Neuronal stem cell (in vitro differentiated cells): ENCODE data around the gene AFF3.

Experiments used
- DNase-seq: peaks from one replicate; pipeline ENCODE4 v3.0.0-alpha.2; 2013; ENCODE audit warnings: low spot score
- H2AFZ ChIP-seq: one replicate; pipeline ENCODE4 v1.6.1; 2013; ENCODE audit warnings: mild to moderate bottlenecking, low read length, inconsistent platforms
- H2AK5ac ChIP-seq: 2 replicates; pipeline ENCODE4 v1.6.1; 2013; ENCODE audit warnings: low read depth, mild to moderate bottlenecking, inconsistent platforms, low read length, moderate library complexity, mixed read lengths
- H2BK120ac ChIP-seq: 2 replicates; pipeline ENCODE4 v1.6.1; 2013; ENCODE audit warnings: low read depth, mild to moderate bottlenecking, inconsistent platforms, low read length, moderate library complexity, mixed read lengths
- H2BK12ac ChIP-seq: one replicate; pipeline ENCODE4 v1.6.1; 2013; ENCODE audit warnings: low read length, inconsistent platforms
- H2BK15ac ChIP-seq: 2 replicates; pipeline ENCODE4 v1.6.1; 2013; ENCODE audit warnings: mild to moderate bottlenecking, low read length, inconsistent platforms, mixed read lengths
- H2BK5ac ChIP-seq: one replicate; pipeline ENCODE4 v1.6.1; 2013; ENCODE audit warnings: inconsistent platforms, mild to moderate bottlenecking, low read length, moderate library complexity
- H3K14ac ChIP-seq: one replicate; pipeline ENCODE4 v1.6.1; 2013; ENCODE audit warnings: low read length, inconsistent platforms
- H3K18ac ChIP-seq: 2 replicates; pipeline ENCODE4 v1.6.1; 2013; ENCODE audit warnings: low read length, inconsistent platforms
- H3K23ac ChIP-seq: 2 replicates; pipeline ENCODE4 v1.6.1; 2013; ENCODE audit warnings: low read depth, mild to moderate bottlenecking, mixed read lengths, low read length, inconsistent platforms; ENCODE audit not compliant: poor library complexity
- H3K27ac ChIP-seq: replicated peaks from 3 replicates; pipeline ENCODE4 v1.5.1; 2013; ENCODE audit warnings: low read length, inconsistent platforms
- H3K27me3 ChIP-seq, 3 experiments: 2 replicates each; pipeline ENCODE4 v1.6.1; 2013; ENCODE audit warnings: low read length in 3 of 3, mild to moderate bottlenecking in 2 of 3, inconsistent platforms in 1 of 3, low read depth in 1 of 3, mixed read lengths in 1 of 3, moderate library complexity in 1 of 3; ENCODE audit not compliant: control insufficient read depth in 3 of 3, insufficient read depth in 3 of 3
- H3K36me3 ChIP-seq, 2 donors: replicated peaks in 1 of 2; 2 replicates each; pipeline ENCODE4 v1.6.1; 2013; ENCODE audit warnings: low read length in 2 of 2; ENCODE audit not compliant: control insufficient read depth in 2 of 2, insufficient read depth in 2 of 2
- H3K4ac ChIP-seq: 2 replicates; pipeline ENCODE4 v1.6.1; 2013; ENCODE audit warnings: inconsistent platforms, mild to moderate bottlenecking, low read length, moderate library complexity
- H3K4me1 ChIP-seq, 2 donors: 1 replicate in 1 of 2; 2 replicates in 1 of 2; pipeline ENCODE4 v1.6.1; 2013; ENCODE audit warnings: low read length in 2 of 2, low read depth in 1 of 2; ENCODE audit not compliant: control insufficient read depth in 2 of 2, insufficient read depth in 1 of 2
- H3K4me2 ChIP-seq: one replicate; pipeline ENCODE4 v1.6.1; 2013; ENCODE audit warnings: mild to moderate bottlenecking, low read length, inconsistent platforms; ENCODE audit not compliant: insufficient read depth, poor library complexity, severe bottlenecking
- H3K4me3 ChIP-seq, 2 donors: 2 replicates each; pipeline ENCODE4 v1.5.1; 2013; ENCODE audit warnings: low read length in 2 of 2, mild to moderate bottlenecking in 2 of 2, inconsistent platforms in 1 of 2, moderate library complexity in 1 of 2
- H3K79me1 ChIP-seq: one replicate; pipeline ENCODE4 v1.6.1; 2013; ENCODE audit warnings: low read depth, mild to moderate bottlenecking, inconsistent platforms, low read length, moderate library complexity
- H3K9ac ChIP-seq: one replicate; pipeline ENCODE4 v1.6.1; 2013; ENCODE audit warnings: mild to moderate bottlenecking, low read depth, low read length, inconsistent platforms; ENCODE audit not compliant: poor library complexity
- H3K9me3 ChIP-seq, 2 donors: replicated peaks in 1 of 2; 2 replicates each; pipeline versions ENCODE3 to v1.6.1; 2013; ENCODE audit warnings: low read length in 2 of 2, mild to moderate bottlenecking in 2 of 2, inconsistent platforms in 1 of 2, low read depth in 1 of 2, mixed read lengths in 1 of 2, moderate library complexity in 1 of 2; ENCODE audit not compliant: control insufficient read depth in 2 of 2, insufficient read depth in 1 of 2
- H4K8ac ChIP-seq: one replicate; pipeline ENCODE4 v1.6.1; 2013; ENCODE audit warnings: low read depth, mild to moderate bottlenecking, inconsistent platforms, low read length, moderate library complexity
- H4K91ac ChIP-seq: one replicate; pipeline ENCODE4 v1.6.1; 2013; ENCODE audit warnings: low read length, low read depth, mild to moderate bottlenecking, inconsistent platforms; ENCODE audit not compliant: poor library complexity
- WGBS, 2 donors: extraction: QIAGEN DNeasy Blood & Tissue Kit; methylation state at CpG; one replicate each; pipeline ENCODE4 v1.1.7; 2013; ENCODE audit warnings: missing lambda C conversion rate in 2 of 2, mixed read lengths in 1 of 2; ENCODE audit not compliant: insufficient read length in 2 of 2, insufficient replicate concordance in 1 of 2; ENCODE audit errors: extremely low coverage in 2 of 2; 5-methylcytosine and 5-hydroxymethylcytosine counted together

The AFF3 gene

DNA sequence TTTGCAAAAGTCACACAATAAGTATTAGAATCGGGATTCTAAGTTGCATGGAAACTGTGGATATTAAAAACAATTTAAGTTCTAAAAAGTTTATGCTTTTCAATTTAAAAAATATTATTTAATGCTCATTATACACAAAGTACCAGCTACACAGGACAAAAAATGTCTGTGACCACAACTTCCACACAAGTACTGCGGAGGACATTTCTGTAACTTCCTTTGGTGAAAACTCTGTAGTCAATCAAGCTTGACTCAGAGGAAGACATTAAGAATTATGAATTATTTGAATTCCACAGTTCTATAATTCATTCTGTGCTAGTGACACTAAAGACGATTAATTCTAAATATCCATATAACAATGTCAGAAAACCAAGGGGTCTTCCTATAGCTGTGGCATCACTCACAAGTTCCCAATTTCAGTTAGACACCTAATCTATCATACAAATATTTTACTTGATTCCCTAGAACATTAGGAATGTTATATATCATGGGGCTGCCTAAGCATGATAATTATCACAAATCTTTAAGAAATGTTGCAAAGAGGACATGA, 120.5 kb downstream of the AFF3 start:
- WGBS, 2 donors: no CpG with 5 or more reads among the region's 3 CpGs
- H4K8ac ChIP-seq: no peak overlapping the region
- no peak overlapping the region for H4K91ac ChIP-seq

DNA sequence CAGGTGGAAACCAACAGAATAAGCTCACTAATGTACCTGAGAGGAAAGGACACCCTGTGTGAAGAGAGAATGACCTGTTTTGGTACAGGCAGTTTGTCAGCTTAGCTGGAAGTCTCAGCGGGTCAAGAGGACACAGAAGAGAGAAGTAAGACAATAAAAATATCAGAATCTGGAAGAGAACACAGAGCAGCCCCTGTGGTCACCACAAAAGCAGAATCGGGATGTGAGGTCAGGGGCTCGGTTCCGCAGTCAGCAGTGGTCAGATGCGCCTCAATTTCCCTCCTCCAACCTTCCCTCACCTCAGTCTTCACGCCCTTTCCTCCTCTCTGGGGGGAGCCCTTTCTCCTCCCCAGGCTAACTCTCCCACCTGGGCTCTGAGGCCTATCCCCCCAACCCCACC, 122.9 kb downstream of the AFF3 start:
- H4K91ac ChIP-seq: no peak overlapping the region
- no peak overlapping the region for H3K4me3 ChIP-seq
- H3K9me3 ChIP-seq: peaks cover 0 to 11% of the 10 kb centered on the region in 2 donors
- H2AFZ ChIP-seq: no peak overlapping the region
- WGBS, 2 donors: no CpG with 5 or more reads among the region's 6 CpGs
- no peak overlapping the region for H3K18ac ChIP-seq
- H2BK120ac ChIP-seq: no peak overlapping the region
- H3K23ac ChIP-seq: no peak overlapping the region
- H3K4me1 ChIP-seq: no peaks in the 10 kb centered on the region
- DNase-seq: no peak
- no peak overlapping the region for H3K4me2 ChIP-seq
- no peak overlapping the region for H4K8ac ChIP-seq
- H2BK12ac ChIP-seq: no peak overlapping the region
- no peak overlapping the region for H2BK15ac ChIP-seq
- peaks cover 0 to 2% of the 10 kb centered on the region in 2 donors for H3K36me3 ChIP-seq
- H3K27me3 ChIP-seq: no peaks in the 10 kb centered on the region
- H3K14ac ChIP-seq: no peak overlapping the region
- no peak overlapping the region for H3K4ac ChIP-seq
- no peak overlapping the region for H2AK5ac ChIP-seq
- no peak overlapping the region for H3K27ac ChIP-seq
- H3K79me1 ChIP-seq: no peaks in the 10 kb centered on the region
- no peak overlapping the region for H3K9ac ChIP-seq
- no peak overlapping the region for H2BK5ac ChIP-seq

More for the DNA sequence above, 120.5 kb downstream of the AFF3 start:
- H3K4me2 ChIP-seq: no peak overlapping the region
- H3K14ac ChIP-seq: no peak overlapping the region
- peaks cover 0 to under 1% of the 10 kb centered on the region in 2 donors for H3K9me3 ChIP-seq
- H3K4me3 ChIP-seq: no peak overlapping the region
- no peaks in the 10 kb centered on the region for H3K79me1 ChIP-seq
- H3K4me1 ChIP-seq: no peaks in the 10 kb centered on the region
- no peak overlapping the region for H2BK15ac ChIP-seq
- no peak overlapping the region for H2BK120ac ChIP-seq
- no peak for DNase-seq
- H2AFZ ChIP-seq: no peak overlapping the region
- H3K9ac ChIP-seq: no peak overlapping the region
- peaks cover 0 to under 1% of the 10 kb centered on the region in 2 donors for H3K36me3 ChIP-seq
- no peak overlapping the region for H3K18ac ChIP-seq
- no peak overlapping the region for H2BK5ac ChIP-seq
- H2AK5ac ChIP-seq: no peak overlapping the region
- H2BK12ac ChIP-seq: no peak overlapping the region
- no peak overlapping the region for H3K23ac ChIP-seq
- no peak overlapping the region for H3K4ac ChIP-seq
- no peaks in the 10 kb centered on the region for H3K27me3 ChIP-seq
- no peak overlapping the region for H3K27ac ChIP-seq

DNA sequence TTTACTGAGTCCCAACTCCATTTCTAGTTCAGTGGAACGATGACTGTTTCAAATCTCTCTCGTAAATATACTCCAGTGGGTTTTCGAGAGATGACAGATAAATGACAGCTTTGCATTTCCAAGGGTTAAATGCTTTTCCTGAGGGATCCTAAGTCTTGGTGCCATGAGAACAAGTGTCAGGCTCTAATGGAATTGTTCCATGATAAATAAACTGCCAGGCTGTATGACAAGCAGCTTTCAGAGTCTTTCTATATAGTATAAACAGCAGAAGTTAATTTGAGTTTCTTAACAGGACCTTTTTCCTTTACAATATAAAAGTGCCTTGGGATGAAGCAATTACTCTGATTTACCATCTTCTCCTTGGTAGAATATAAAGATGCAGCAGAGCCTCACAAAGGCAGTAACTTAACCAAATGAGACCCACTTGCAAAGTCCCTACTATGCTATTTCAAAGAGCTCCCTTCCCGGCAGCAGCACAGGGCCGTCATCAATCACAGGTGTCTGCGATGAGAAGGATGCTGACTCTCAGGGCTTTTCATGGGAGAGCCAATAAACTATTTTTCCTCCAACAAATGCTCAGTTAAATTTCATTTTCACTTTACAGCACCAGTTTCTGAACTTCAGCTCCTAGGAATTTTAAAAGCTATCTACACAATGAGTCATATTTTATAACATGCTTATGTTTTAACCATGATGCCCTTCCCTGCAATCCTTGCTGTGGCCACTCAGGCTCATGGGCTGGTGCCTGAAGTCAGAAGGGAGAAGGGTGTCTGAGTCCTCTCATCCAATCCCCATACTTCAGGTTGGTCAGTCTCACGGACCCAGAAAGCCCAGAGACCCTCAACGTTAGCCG, 123.8 kb downstream of the AFF3 start:
- no peak overlapping the region for H2BK120ac ChIP-seq
- H2AFZ ChIP-seq: no peak overlapping the region
- H3K23ac ChIP-seq: no peak overlapping the region
- H3K27ac ChIP-seq: no peak overlapping the region
- H3K18ac ChIP-seq: no peak overlapping the region
- no peaks in the 10 kb centered on the region for H3K27me3 ChIP-seq
- no peak for DNase-seq
- no peak overlapping the region for H2BK12ac ChIP-seq
- no peak overlapping the region for H2AK5ac ChIP-seq
- no peak overlapping the region for H3K14ac ChIP-seq
- no peak overlapping the region for H2BK15ac ChIP-seq
- no peaks in the 10 kb centered on the region for H3K79me1 ChIP-seq
- H2BK5ac ChIP-seq: no peak overlapping the region
- no peak overlapping the region for H4K91ac ChIP-seq
- no peak overlapping the region for H3K4ac ChIP-seq
- H3K36me3 ChIP-seq: peaks cover 0 to 2% of the 10 kb centered on the region in 2 donors
- peaks cover 3 to 5% of the 10 kb centered on the region in 2 donors for H3K4me1 ChIP-seq
- no peak overlapping the region for H3K4me3 ChIP-seq
- no CpG with 5 or more reads among the region's 9 CpGs for WGBS, 2 donors
- H3K4me2 ChIP-seq: no peak overlapping the region
- H3K9me3 ChIP-seq: peaks cover 0 to 11% of the 10 kb centered on the region in 2 donors
- no peak overlapping the region for H3K9ac ChIP-seq
- H4K8ac ChIP-seq: no peak overlapping the region

DNA sequence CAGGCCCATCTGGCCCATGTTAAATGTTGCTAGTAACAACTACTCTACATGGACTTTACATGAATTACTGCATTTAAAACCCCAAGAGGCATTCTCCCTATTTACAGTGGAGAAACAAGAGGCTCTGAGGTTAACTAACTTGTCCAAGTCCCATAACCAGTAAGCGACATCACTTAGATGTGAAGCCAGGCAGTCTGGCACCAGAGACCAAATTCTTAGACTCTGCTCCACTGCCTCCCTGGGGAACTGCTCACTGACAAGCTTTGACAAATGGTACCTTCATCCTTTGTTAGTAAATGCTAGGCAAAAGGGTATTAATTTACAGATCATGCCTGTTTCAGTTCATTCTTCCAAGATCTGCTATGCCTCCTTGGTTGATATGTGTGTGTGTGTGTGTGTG, 124.8 kb downstream of the AFF3 start:
- no peak overlapping the region for H3K4me2 ChIP-seq
- H3K36me3 ChIP-seq: peaks cover 0 to 2% of the 10 kb centered on the region in 2 donors
- H2BK5ac ChIP-seq: no peak overlapping the region
- no CpG with 5 or more reads among the region's 1 CpG for WGBS, 2 donors
- H3K27ac ChIP-seq: no peak overlapping the region
- no peak overlapping the region for H3K4ac ChIP-seq
- H2AK5ac ChIP-seq: no peak overlapping the region
- no peak overlapping the region for H4K8ac ChIP-seq
- H3K23ac ChIP-seq: no peak overlapping the region
- H3K4me1 ChIP-seq: peaks cover 3 to 5% of the 10 kb centered on the region in 2 donors
- H3K27me3 ChIP-seq: no peaks in the 10 kb centered on the region
- no peak overlapping the region for H3K4me3 ChIP-seq
- H2BK15ac ChIP-seq: no peak overlapping the region
- H3K18ac ChIP-seq: no peak overlapping the region
- no peak overlapping the region for H4K91ac ChIP-seq
- DNase-seq: no peak
- H2BK12ac ChIP-seq: no peak overlapping the region
- no peak overlapping the region for H2BK120ac ChIP-seq
- no peak overlapping the region for H3K14ac ChIP-seq
- no peak overlapping the region for H2AFZ ChIP-seq
- H3K9me3 ChIP-seq: peaks cover 0 to 11% of the 10 kb centered on the region in 2 donors
- no peak overlapping the region for H3K9ac ChIP-seq
- no peaks in the 10 kb centered on the region for H3K79me1 ChIP-seq
